ENCODE results near the gene TMPRSS6. TPM values are rescaled to one million over a fixed set of nuclear protein-coding genes. Genes with fewer than 3 reads are reported as not detected.
A peak's percentile ranks its signal among the peaks of the same experiment; 100 is the strongest.

Gene TMPRSS6
- total RNA-seq, 6 experiments from 2014 or later, result 40.7 to 104 (median 60.6) TPM

DNA sequence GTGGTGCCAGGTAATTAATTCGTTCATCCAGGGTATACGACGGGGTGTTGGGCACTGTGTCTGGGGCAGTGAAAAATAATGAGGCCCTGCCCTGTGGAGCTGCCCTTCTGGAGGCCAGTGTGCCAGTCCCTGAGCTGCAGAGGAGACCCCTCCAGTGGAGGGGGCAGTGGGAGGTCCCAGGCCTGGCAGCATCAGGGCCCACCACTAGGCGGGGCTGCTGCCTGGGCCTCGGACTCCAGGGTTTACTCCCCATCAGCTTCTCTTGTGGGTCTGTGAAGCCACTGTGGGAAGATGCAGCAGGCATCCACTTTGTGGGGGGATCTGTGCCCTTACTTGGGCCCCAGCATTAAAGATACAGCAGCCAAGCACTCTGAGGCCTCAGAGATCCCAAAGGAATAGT, 17.4 kb upstream of the TMPRSS6 start:
- H3K9me3 ChIP-seq, result no peaks in the 10 kb centered on the region
- peaks cover 0 to 49% (median 13%) of the 10 kb centered on the region in 4 donors for H3K4me1 ChIP-seq
- intact Hi-C loops (cut with DNase I), result no loop called here
- no peaks in the 10 kb centered on the region for H3K36me3 ChIP-seq
- DNase-seq (peak in 1 of 3 donors; percentile 31), ATAC-seq (peak; percentile 54 to 66 (median 60))
- WGBS (ENCODE audit: insufficient coverage, low coverage, low lambda C conversion rate, missing lambda C conversion rate), result no CpG with 5 or more reads among the region's 5 CpGs
- TF ChIP-seq POLR2A (IDR thresholded peaks at IDR 0.05), result no peak
- TF ChIP-seq, protein P1, sequence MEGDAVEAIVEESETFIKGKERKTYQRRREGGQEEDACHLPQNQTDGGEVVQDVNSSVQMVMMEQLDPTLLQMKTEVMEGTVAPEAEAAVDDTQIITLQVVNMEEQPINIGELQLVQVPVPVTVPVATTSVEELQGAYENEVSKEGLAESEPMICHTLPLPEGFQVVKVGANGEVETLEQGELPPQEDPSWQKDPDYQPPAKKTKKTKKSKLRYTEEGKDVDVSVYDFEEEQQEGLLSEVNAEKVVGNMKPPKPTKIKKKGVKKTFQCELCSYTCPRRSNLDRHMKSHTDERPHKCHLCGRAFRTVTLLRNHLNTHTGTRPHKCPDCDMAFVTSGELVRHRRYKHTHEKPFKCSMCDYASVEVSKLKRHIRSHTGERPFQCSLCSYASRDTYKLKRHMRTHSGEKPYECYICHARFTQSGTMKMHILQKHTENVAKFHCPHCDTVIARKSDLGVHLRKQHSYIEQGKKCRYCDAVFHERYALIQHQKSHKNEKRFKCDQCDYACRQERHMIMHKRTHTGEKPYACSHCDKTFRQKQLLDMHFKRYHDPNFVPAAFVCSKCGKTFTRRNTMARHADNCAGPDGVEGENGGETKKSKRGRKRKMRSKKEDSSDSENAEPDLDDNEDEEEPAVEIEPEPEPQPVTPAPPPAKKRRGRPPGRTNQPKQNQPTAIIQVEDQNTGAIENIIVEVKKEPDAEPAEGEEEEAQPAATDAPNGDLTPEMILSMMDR (IDR thresholded peaks at IDR 0.05), result peak; percentile 46 to 77 (median 56)
- peak overlapping the region; percentile 51 to 95 (median 88) for H3K27ac ChIP-seq
- peak overlapping the region in 2 of 3 donors; percentile 40 to 46 for H3K4me3 ChIP-seq
- H3K27me3 ChIP-seq, result no peaks in the 10 kb centered on the region

- H3K36me3 ChIP-seq, result no peaks in the 10 kb centered on the region
- ATAC-seq (peak; percentile 89 to 95 (median 92)), DNase-seq (peak; percentile 80 to 97 (median 96))
- peak overlapping the region in 2 of 3 donors; percentile 40 to 46 for H3K4me3 ChIP-seq
- 38% methylated on average over 2 of the region's 7 CpGs for WGBS (ENCODE audit: insufficient coverage, low coverage, low lambda C conversion rate, missing lambda C conversion rate)
- TF ChIP-seq POLR2A (IDR thresholded peaks at IDR 0.05), result no peak
- TF ChIP-seq, protein P1 (IDR thresholded peaks at IDR 0.05), result no peak
- H3K4me1 ChIP-seq, result peaks cover 0 to 49% (median 13%) of the 10 kb centered on the region in 4 donors
- H3K27ac ChIP-seq, result peak overlapping the region in 2 of 3 donors; percentile 88 to 95
- H3K27me3 ChIP-seq, result no peaks in the 10 kb centered on the region
- intact Hi-C loops (cut with DNase I), result no loop called here
- no peaks in the 10 kb centered on the region for H3K9me3 ChIP-seq
Measured at GRCh38 chr22:37126383-37126782, 16.9 kb upstream of the TMPRSS6 start.

DNA sequence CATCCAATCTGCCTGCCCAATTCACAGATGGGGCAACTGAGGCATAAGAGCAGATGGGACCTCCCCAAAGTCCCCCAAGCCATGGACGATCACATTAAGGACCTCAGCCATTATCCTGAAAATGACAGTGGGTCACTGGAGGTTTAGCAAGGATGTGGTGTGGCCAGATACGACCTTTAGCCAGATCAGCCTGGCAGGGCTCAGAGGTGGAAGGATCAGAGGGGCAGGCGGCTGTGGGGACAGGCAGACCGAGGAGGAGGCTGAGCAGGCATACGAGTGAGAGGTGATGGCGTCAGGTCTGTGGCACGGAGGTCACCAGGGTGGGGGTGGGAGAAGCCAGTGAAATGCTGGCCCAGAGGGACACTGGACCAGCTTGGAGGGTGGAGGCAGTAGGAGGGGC, 14.1 kb upstream of the TMPRSS6 start:
- Histone ChIP-seq H3K4me1 (peaks cover 0 to 42% (median 10%) of the 10 kb centered on the region in 4 donors), H3K9me3 (no peaks in the 10 kb centered on the region), H3K4me3 (no peak overlapping the region), H3K36me3 (no peaks in the 10 kb centered on the region), H3K27ac (peak overlapping the region in 1 of 3 donors; percentile 29), H3K27me3 (no peaks in the 10 kb centered on the region)
- TF ChIP-seq POLR2A (IDR thresholded peaks at IDR 0.05), result no peak
- TF ChIP-seq, protein P1 (IDR thresholded peaks at IDR 0.05), result no peak
- ATAC-seq, result peak in 2 of 4 donors; percentile 10 to 28
- DNase-seq, result peak in 1 of 3 donors; percentile 70
- 84% methylated on average over 6 of the region's 7 CpGs for WGBS (ENCODE audit: insufficient coverage, low coverage, low lambda C conversion rate, missing lambda C conversion rate)
- intact Hi-C loops (cut with DNase I), result no loop called here

DNA sequence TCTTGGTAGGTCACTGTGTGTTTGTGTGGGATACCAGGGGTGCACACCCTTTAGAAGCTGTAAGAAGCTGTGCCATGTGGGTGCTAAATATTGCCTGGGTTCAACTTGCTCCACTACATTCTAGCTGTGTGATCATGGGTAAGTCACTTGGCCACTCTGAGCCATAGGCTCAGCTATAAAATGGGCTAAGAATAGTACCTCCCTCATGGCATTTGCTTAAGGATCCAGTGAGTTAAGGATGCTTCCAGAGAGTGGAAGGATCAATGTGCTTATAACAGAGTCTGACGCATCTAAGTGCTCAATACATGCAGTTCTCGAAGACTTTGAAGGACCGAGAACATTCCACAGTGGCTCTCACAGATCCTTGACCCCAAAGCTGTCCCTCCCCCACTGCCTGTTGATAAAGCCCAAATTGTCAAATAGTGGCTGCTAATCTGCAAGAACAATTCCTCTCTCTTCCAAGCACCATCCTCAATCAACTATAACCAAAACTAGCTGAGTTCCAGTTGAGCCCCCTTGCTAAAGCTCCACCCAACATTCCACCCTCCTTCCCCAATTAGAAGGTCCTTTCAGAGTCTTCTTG, 13.2 kb upstream of the TMPRSS6 start:
- DNase-seq, result no peak
- peaks cover 0 to 33% (median 5%) of the 10 kb centered on the region in 4 donors for H3K4me1 ChIP-seq
- no peak overlapping the region for H3K4me3 ChIP-seq
- intact Hi-C loops (cut with DNase I), result no loop called here
- H3K9me3 ChIP-seq, result no peaks in the 10 kb centered on the region
- WGBS (ENCODE audit: insufficient coverage, low coverage, low lambda C conversion rate, missing lambda C conversion rate), result 60% methylated on average over 3 of the region's 3 CpGs
- no peak for ATAC-seq
- no peaks in the 10 kb centered on the region for H3K27me3 ChIP-seq
- no peaks in the 10 kb centered on the region for H3K36me3 ChIP-seq
- no peak overlapping the region for H3K27ac ChIP-seq
- TF ChIP-seq, protein P1 (IDR thresholded peaks at IDR 0.05), result no peak

All from right lobe of liver (tissue), 6 donors.